ENCODE measurements around the gene MRPS35.

DNA sequence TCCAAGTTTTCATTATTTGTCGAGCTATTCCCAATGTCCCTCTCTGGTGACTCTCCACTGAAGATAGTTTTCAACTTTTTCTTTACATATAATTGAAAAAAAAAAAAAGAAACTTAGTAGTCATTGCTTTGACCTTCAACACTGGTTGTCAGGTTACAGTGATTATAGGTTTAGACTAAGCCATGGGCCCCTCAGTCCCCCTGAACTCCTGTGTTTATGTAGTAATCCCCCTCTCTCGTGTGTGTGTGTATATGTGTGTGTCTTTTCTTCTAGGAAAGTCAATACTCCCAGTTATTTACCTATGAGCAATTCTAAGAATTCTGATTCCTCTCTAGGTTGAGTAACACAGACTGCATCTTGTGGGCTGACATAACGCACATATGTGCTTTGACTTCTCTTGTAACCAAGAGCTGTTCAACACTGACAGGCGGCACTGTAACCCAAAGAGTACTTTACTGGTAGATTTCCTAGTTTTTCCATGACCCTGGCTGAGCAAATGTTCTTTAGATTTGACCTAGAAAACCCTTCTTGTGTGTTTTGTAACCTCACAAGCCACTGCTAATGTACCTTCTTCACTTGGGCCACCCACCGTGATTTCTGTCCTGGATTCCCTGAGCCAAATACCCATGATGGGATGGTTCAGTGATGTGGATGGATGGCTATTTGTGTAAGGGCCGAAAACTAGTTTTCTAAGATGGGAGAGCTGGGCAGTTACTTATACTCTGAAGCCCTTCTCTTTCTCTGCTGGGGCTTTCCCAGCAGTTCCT is 84.4 kb downstream of the MRPS35 start:
- no peak for TF ChIP-seq CTCF (IDR thresholded peaks at IDR 0.05; ENCODE audit: low read length)
- no peak for TF ChIP-seq EZH2 (IDR thresholded peaks at IDR 0.05; ENCODE audit: borderline replicate concordance, low read length)
